GM12878 (cell line): Measurements from ENCODE around the gene DCP1A.

Experiments
- EGR1 ChIP-seq, 2 experiments: IDR thresholded peaks; 1 replicate in 1 of 2; 2 replicates in 1 of 2; pipeline ENCODE4 v1.6.1; 2011 to 2012; ENCODE audit warnings: low read depth in 2 of 2, low read length in 2 of 2, borderline replicate concordance in 1 of 2, mild to moderate bottlenecking in 1 of 2, moderate library complexity in 1 of 2
- EZH2 ChIP-seq: IDR thresholded peaks from 2 replicates; pipeline ENCODE4 v1.6.1; 2012; ENCODE audit warnings: low read depth, mild to moderate bottlenecking, control low read depth, inconsistent platforms, low read length, borderline replicate concordance; ENCODE audit not compliant: control insufficient read depth
- FOXM1 ChIP-seq: IDR thresholded peaks from 2 replicates; pipeline ENCODE4 v1.6.1; 2012; ENCODE audit warnings: low read depth, mild to moderate bottlenecking, inconsistent platforms, low read length, moderate library complexity
- GABPA ChIP-seq: IDR thresholded peaks from 2 replicates; pipeline ENCODE4 v1.6.1; 2014; ENCODE audit warnings: antibody characterized with exemption, low read depth, mild to moderate bottlenecking, inconsistent platforms
- NRF1 ChIP-seq: conservative IDR thresholded peaks from 2 replicates; pipeline ENCODE4 v1.6.1; 2011; ENCODE audit warnings: mild to moderate bottlenecking, low read depth, low read length, improper control_type of control experiment
- PAX5 ChIP-seq: IDR thresholded peaks from 2 replicates; pipeline ENCODE4 v1.6.1; 2011; ENCODE audit warnings: low read depth, low read length, borderline replicate concordance
- RELB ChIP-seq: fragments of 450-650 bp; IDR thresholded peaks from 2 replicates; pipeline ENCODE4 v1.6.1; 2017; ENCODE audit warnings: low read depth, mild to moderate bottlenecking, moderate library complexity
- TARDBP ChIP-seq: IDR thresholded peaks from 2 replicates; pipeline ENCODE4 v1.6.1; 2016; ENCODE audit warnings: borderline replicate concordance
- TF ChIP-seq, protein P1 (sequence below), 3 experiments: IDR thresholded peaks in 2 of 3; conservative IDR thresholded peaks in 1 of 3; 2 replicates each; pipeline ENCODE4 v1.5.1; 2011; ENCODE audit warnings: low read depth in 3 of 3, low read length in 3 of 3, mild to moderate bottlenecking in 3 of 3, control low read depth in 2 of 3, moderate library complexity in 2 of 3, inconsistent platforms in 1 of 3, mixed read lengths in 1 of 3; ENCODE audit not compliant: control insufficient read depth in 2 of 3, insufficient read depth in 1 of 3; ENCODE audit errors: extremely low read depth in 1 of 3
- TF ChIP-seq, protein P2 (sequence below): IDR thresholded peaks from 2 replicates; pipeline ENCODE4 v1.6.1; 2012; ENCODE audit warnings: low read depth, low read length, improper control_type of control experiment
- TF ChIP-seq, protein P3 (sequence below): IDR thresholded peaks from 2 replicates; pipeline ENCODE4 v1.6.1; 2011; ENCODE audit warnings: low read depth, low read length, improper control_type of control experiment, borderline replicate concordance

DNA sequence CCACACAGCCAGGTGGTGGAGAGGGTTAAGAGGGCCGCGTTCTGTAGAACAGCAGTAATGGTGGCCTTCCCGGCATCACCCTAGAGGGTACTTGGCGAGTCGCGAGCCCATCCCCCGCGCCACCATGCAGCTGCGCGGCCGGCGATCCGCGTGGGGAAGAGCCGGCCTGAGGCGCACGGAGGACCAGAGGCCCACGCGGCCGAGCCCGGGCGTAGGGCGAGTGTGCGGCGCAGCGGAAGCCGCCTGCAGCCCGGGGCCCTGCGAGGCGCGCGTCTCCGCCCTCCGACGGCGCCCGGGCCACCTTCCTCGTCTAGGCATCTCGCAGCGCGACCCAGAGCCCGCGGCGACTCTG is 91.9 kb downstream of the DCP1A start:
- TF ChIP-seq EZH2 (no peak), NRF1 (no peak), RELB (no peak), FOXM1 (no peak), TARDBP (no peak), GABPA (no peak), PAX5 (no peak), EGR1 (IDR thresholded peaks at IDR 0.05; ENCODE audit: borderline replicate concordance in 1 of 2, low read depth in 2 of 2, low read length in 2 of 2) (no peak)
- TF ChIP-seq, protein P1, sequence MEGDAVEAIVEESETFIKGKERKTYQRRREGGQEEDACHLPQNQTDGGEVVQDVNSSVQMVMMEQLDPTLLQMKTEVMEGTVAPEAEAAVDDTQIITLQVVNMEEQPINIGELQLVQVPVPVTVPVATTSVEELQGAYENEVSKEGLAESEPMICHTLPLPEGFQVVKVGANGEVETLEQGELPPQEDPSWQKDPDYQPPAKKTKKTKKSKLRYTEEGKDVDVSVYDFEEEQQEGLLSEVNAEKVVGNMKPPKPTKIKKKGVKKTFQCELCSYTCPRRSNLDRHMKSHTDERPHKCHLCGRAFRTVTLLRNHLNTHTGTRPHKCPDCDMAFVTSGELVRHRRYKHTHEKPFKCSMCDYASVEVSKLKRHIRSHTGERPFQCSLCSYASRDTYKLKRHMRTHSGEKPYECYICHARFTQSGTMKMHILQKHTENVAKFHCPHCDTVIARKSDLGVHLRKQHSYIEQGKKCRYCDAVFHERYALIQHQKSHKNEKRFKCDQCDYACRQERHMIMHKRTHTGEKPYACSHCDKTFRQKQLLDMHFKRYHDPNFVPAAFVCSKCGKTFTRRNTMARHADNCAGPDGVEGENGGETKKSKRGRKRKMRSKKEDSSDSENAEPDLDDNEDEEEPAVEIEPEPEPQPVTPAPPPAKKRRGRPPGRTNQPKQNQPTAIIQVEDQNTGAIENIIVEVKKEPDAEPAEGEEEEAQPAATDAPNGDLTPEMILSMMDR (IDR thresholded peaks at IDR 0.05 in 2 of 3, conservative IDR thresholded peaks at IDR 0.05 in 1 of 3; ENCODE audit: control insufficient read depth in 2 of 3, extremely low read depth in 1 of 3, insufficient read depth in 1 of 3, low read depth in 3 of 3, low read length in 3 of 3): no peak
- TF ChIP-seq, protein P2, sequence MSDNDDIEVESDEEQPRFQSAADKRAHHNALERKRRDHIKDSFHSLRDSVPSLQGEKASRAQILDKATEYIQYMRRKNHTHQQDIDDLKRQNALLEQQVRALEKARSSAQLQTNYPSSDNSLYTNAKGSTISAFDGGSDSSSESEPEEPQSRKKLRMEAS: no peak; the same call in 1 of the 2 replicates
- TF ChIP-seq, protein P3, sequence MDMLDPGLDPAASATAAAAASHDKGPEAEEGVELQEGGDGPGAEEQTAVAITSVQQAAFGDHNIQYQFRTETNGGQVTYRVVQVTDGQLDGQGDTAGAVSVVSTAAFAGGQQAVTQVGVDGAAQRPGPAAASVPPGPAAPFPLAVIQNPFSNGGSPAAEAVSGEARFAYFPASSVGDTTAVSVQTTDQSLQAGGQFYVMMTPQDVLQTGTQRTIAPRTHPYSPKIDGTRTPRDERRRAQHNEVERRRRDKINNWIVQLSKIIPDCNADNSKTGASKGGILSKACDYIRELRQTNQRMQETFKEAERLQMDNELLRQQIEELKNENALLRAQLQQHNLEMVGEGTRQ: no peak
